ENCODE data around the gene MAPKAP1.

MAPKAP1 gene

DNA sequence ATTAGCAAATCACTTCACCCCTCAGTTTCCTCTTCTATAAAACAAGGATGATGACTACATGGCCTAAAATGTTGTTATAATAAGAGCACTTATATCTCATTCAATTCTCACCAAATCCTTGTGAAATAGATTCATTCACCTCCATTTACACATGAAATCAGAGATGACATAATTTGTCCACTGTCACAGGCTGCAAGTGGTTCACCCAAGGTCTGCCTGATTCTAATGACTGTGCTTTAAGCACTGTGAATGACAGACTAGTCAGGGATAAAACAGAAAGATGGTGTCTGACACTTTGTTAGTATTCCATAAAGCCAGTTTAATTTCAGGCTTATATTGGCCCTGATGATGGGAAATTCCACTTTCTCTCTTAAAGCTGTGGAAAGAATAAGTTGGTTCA, 209.5 kb downstream of the MAPKAP1 start:
- H3K27ac ChIP-seq, result no peak overlapping the region
- TF ChIP-seq, protein P1, sequence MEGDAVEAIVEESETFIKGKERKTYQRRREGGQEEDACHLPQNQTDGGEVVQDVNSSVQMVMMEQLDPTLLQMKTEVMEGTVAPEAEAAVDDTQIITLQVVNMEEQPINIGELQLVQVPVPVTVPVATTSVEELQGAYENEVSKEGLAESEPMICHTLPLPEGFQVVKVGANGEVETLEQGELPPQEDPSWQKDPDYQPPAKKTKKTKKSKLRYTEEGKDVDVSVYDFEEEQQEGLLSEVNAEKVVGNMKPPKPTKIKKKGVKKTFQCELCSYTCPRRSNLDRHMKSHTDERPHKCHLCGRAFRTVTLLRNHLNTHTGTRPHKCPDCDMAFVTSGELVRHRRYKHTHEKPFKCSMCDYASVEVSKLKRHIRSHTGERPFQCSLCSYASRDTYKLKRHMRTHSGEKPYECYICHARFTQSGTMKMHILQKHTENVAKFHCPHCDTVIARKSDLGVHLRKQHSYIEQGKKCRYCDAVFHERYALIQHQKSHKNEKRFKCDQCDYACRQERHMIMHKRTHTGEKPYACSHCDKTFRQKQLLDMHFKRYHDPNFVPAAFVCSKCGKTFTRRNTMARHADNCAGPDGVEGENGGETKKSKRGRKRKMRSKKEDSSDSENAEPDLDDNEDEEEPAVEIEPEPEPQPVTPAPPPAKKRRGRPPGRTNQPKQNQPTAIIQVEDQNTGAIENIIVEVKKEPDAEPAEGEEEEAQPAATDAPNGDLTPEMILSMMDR (conservative IDR thresholded peaks at IDR 0.05), result no peak

DNA sequence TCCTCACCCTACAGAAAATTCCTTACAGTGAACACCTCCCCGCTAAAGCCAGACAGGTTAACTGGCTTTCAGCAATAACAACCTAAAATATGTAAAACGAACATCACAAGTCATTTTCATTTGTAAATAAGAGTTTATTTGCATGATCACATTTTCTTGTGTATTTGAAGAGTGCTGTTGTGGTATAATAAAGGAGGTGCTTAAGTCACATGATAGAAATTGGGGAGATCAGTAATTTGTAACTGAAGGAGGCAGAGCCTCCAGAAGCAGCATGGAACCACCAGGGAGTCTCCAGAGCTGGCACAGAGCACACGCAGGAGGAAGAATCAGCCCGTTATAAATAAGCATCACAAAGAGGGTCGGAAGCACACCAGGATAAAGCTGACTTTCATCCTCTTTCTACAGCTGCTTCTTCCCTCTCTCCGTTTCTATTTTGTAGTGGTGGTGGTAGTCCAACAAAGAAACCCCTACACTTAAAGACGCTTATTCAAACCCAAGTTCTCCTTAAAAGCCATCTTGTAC, 210.6 kb downstream of the MAPKAP1 start:
- H3K27ac ChIP-seq, result no peak overlapping the region
- TF ChIP-seq, protein P1 (conservative IDR thresholded peaks at IDR 0.05), result no peak

DNA sequence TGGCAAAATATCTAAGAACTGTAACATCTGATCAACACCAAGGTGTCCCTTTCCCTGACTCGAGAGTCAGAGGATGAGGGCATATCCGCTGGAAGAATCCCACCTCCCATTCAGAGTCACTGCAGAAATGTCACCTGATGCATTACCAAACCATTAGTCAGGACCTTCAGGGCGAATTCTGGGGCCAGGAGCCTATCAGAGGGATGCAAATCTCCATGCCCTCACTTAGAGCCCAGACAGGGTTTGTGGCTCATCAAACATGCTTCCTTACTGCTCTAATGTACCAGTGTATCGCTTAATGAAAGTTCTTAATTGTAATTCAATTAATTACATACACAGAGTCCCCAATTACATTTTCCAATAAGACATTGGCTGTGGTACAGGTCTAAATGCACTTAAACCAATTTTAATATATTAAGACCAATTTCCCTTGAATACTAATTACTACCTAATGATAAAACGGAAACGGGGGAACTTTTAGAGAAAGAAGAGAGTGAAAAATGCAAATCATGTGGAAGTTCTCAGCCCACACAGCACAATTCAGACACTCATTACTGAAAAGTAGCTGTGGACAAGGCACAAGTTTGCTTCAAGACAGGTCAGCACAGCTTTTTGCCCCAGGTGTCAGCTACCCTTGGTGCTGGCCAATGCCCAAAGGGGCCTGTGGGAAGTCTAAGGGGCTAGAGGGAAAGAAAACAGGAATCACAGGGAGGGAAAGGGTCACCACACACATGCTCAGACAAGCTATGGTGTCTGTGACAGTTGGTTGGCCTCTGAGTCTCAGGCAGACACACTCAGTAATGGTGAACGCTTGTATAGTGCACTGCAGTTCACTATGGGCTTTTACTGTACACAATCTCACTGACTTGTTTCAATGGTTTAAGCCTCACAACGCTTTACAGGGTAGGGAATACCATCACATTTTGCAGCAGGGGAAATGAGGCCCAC, 211.6 kb downstream of the MAPKAP1 start:
- no peak overlapping the region for H3K27ac ChIP-seq
- TF ChIP-seq, protein P1 (conservative IDR thresholded peaks at IDR 0.05), result no peak

DNA sequence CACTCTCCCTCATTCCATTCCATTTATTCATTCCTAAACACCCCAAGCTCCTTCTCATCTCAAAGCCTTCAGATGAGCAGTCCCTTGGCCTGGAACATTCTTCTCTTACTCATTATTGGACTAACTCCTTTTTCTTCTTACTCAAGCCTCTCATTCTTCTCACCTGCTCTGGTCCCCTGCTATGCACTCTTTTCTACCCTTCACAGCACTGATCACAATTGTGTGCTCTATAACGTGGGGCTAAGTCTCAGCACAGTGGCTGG, 212.4 kb downstream of the MAPKAP1 start:
- TF ChIP-seq, protein P1 (conservative IDR thresholded peaks at IDR 0.05), result no peak
- H3K27ac ChIP-seq, result no peak overlapping the region

DNA sequence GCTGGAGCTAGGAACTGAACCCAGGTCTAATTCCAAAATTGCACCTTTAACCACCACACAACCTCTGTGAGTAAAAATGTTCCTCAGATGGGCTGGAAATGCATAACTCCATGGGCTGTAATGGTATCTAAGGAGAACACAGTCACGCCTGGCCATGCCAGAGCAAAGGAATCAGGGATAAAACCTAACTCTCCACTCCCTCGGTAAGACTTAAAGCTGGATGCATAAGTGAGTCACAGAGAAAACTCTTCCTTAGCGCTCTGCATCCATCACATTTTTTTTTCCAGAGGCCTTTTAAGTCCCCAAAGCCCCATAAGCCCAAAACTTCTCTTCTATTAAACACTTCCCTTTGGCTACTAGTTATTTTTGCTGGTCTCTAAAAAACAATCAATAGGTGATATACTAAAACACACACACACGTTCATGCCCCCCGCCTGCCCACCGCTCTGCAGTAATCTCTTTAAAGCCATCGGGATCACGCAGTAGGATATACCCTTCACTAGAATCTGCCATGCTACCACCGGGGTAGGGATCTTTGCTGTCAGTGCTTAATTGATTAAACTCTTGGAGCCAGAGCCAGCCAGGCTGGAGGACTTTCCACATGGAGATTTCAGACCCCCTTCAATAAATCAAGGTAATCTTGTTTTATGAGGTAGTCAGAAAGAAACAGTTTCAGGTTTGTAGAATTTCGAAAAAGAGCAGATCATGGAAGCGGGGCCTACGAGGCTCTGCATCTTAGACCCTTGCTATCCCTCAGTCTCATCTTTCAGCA, 212.9 kb downstream of the MAPKAP1 start:
- H3K27ac ChIP-seq, result no peak overlapping the region
- TF ChIP-seq, protein P1 (conservative IDR thresholded peaks at IDR 0.05), result no peak

DNA sequence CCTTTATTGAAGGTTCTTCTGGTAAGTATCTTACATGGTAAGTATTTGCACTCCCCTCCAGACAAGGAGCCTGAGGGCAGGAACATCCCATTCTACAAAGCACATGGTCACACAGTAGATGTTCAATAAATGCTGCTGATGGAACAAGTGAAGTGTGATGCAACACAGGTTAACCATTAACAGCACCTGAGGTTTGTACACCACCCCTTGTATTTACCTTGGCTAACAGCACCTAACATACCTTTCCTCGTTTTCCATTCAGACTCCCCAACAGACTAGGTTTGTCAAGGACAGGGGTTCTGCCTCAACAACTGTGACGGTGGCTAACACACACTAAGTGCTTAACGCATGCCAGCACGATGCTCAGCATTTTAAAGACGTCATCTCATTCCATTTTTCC, 213.6 kb downstream of the MAPKAP1 start:
- TF ChIP-seq, protein P1 (conservative IDR thresholded peaks at IDR 0.05), result no peak
- H3K27ac ChIP-seq, result no peak overlapping the region

DNA sequence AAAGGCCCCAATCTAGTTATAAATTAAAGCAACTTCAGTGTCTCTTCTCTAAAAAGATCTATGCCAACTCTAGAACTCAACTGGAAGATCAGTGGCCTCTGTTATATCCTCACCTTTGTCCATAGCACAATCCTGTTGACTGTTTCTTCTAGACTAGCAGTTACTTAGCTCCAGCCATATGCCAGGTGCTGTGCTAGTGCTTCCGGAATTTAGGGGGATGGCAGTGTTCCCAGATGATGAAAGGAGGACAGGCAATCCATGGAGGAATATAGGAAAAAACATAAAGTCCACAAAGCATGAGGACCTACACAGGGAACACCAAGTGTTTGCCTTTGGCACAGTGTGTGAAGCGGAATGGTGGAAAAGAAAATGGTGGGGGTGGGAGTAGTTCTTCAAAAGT, 214.3 kb downstream of the MAPKAP1 start:
- peak overlapping the region; percentile 15; the same call in 1 of the 2 replicates for H3K27ac ChIP-seq
- TF ChIP-seq, protein P1 (conservative IDR thresholded peaks at IDR 0.05), result no peak

Measured in VCaP (cell line).